ENCODE measurements around the gene CSKMT.
"Not testable (repeated sequence)": the region's sequence is repeated elsewhere in the genome, so short reads cannot be mapped to it uniquely, and the experiment has no call there.

The CSKMT gene, protein sequence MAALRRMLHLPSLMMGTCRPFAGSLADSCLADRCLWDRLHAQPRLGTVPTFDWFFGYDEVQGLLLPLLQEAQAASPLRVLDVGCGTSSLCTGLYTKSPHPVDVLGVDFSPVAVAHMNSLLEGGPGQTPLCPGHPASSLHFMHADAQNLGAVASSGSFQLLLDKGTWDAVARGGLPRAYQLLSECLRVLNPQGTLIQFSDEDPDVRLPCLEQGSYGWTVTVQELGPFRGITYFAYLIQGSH

DNA sequence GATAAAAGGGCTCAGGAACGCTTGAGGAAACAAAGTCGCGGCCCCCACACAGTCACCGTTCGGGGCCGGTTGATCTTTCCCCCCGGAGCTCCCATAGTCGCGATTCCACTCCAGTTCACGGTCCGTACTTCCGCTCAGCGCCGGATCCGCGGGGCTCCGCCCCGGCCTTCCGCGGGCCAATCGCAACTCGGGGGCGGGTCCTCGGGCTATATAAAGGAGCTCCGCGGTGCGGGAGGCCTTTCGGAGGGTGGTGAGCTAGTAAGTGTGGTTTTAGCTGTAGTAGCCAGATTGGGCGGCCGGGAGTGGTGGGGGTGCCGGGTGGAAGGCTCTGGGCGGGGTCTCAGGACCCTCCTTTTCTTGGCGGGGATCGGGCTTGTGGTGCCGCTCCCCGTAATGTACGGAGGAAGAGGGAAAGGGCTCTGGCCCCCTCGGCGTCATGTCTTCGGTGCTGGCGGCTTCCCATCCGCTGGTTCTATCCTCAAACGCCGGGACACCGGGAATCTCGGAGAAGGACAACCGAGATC is at the start of gene CSKMT, which contains the start of gene C11orf98:
Gene CSKMT, plus strand, starts transcription at position 238 of the 524 bp plus-strand sequence. CDS start 568 bp downstream, outside the sequence.
Gene C11orf98, minus strand, starts transcription at position 136 of the 524 bp plus-strand sequence. Its CDS starts 41 bp downstream, at position 95.
- DNase-seq (ENCODE audit: low read depth), result peak; percentile 80

DNA sequence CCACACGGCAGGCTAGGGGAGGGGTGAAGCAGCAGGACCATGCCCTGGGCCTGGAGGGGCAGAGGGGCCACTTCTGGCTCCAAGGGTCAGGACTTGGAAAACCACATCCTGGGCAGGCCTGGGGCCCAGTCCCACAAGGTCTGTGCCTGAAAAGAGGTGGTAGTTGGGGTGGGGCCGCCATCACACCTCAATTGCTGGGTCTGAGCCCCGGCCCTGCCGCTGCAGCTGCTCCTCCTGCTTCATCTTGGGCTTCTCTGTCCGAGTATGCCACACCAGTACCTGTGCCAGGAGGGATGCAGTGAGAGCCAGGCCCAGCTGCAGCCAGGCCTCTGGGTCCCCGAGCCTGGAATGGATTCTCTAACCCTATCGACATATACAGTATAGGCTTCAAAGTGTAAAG is 49.6 kb upstream of the CSKMT start:
- DNase-seq (ENCODE audit: low read depth), result no peak

DNA sequence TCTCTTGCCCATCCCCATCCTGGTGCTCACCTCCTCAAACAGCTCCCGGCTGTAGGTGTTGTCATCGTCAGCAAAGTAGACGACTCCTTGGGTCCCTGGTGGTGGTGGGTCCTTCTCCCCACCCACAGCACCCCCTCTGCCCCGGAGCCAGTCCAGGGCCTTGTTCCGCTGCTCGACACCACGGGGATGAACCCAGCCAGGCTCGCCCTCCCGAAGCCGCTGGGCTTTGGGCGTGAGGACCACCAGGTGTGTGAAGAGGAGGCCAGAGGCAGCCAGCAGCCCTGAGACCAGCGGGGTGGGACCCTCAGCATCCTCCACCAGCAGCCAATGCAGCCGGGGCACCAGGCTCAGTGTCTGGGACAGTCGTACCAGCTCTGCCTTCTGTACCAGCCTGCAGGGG is 48.2 kb upstream of the CSKMT start:
- not testable (repeated sequence) for DNase-seq (ENCODE audit: low read depth)

DNA sequence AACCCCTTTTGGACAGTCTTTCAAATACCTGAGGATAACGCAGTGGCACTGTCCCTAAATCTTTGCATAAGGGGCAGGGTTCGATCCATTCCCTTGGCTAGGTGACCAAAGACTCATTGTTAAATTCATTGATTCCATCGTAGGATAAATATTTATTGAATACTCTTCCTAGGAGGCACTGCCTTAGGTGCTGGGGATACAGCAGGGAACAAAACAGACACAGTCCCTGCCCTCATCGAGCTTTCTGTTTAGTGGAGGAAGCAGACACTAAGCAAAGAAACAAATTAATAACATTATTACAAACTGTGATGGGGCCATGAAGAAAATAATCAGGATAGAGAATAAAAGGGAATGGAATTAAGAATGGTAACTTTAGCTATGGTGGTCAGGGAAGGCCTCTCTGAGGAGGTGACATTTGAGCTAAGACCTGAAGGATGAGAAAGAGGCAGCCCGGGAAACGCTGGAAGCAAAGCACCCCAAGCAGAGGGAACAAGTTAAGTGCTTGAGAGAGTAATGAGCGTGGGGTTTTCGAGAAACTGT is 44.0 kb upstream of the CSKMT start:
- DNase-seq (ENCODE audit: low read depth), result no peak

DNA sequence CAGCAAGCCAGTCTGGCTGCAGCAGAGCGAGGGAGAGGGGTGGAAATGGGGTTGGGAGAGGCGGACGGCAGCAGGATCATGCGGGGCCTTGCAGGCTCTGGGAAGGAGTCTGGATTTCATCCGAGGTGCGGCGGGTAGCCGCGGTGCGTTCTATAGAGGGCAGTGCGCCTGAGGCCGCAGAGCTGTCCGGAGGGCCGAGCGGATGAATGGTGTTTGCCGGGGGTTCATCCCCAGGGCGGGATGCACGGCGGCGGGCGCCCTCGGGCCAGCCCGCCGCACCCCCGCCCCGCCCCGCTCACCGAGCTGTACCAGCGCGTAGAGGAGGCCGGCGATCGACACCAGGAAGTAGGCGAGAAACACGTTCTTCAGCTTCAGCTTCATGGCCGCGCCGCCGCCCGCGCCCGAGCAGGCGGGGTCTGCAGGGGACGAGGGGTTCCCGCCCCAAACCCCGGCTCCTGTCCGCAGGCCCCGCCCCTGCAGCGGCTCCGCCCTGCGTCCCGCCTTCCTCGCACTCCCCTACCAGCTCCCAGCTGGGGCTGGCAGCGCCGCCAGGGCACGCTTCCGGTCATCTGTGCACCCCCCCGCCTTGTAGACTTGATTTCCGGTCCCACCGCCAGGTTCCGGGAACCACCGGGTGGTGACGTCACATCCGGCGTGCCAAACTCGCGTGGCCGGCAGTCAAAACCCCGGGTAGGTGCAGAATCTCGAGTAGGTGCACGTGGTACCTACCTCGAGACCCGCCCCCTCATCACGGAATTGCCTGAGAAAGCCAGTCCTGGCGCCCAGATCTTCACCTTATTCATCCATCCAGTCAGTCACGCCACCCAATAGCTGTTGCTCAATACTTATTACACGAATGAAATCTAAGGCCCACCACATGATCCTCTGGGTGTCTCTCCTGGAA is 43.3 kb upstream of the CSKMT start, which contains the start of gene B3GAT3:
Gene B3GAT3, minus strand, starts transcription at position 420 of the 904 bp plus-strand sequence. Its CDS starts 39 bp downstream, at position 381.
- peak; percentile 95 for DNase-seq (ENCODE audit: low read depth)

DNA sequence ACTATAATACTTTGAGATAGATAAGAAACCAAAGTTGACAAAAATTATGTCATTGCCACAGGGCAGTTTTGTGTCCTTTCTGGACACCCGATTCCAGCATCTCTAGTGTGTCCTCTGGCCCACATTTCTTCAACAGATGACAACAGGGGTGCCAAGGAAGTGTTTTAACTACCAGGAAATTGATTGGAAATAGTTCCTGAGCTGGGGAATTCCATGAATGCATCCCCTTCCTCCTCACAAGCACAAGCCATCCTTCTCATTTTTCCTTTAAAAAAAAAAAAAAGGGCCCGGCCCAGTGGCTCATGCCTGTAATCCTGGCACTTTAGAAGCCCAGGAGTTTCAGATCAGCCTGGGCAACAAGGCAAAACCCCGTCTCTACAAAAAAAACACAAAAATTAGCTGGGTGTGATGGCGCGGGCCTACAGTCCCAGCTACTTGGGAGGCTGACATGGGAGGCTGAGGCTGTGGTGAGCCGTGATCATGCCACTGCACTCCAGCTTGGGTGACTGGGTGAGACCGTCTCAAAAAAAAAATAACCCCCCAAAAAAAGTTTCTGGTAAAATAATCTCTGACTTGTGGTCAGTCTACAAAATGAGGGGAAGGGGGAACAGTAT is 42.5 kb upstream of the CSKMT start:
- no peak for DNase-seq (ENCODE audit: low read depth)

DNA sequence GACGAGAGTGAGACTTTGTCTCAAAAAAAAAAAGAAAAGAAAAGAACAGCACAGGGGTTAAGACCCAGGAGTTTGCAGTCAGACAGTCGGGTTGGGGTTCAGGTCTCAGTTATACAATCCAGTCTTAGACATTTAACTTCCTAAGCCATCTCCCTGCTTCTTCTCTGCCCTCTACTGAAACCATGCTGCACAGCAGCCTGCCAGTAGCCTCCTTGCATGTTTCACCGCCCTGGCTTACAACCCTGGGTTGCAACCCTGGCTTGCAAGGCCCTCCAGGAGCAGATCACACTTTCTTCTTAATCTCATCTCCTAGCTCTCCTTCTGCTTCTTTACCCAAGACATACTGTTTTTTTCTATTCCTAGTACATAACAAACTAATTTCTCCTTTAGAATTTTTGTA is 37.4 kb upstream of the CSKMT start:
- no peak for DNase-seq (ENCODE audit: low read depth)

DNA sequence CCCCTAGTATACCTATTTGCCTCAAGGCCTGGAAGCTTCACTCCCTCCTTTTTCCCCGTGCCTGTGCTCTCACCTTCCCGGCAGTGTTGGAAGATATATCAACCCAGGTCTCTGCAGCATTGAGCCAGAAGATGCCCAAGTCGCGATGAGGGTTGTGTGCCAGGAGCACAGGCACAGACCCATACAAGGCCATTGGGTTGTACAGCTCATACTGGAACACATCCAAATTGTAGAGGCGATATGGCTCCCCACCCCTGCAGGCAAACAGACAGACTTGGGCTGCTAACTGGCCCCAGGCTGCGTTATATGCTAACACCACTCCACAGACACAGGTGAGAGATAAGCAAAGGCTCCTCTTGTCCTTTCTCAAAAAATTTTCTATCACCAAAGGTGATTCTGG is 32.6 kb upstream of the CSKMT start:
- DNase-seq (ENCODE audit: low read depth), result no peak

DNA sequence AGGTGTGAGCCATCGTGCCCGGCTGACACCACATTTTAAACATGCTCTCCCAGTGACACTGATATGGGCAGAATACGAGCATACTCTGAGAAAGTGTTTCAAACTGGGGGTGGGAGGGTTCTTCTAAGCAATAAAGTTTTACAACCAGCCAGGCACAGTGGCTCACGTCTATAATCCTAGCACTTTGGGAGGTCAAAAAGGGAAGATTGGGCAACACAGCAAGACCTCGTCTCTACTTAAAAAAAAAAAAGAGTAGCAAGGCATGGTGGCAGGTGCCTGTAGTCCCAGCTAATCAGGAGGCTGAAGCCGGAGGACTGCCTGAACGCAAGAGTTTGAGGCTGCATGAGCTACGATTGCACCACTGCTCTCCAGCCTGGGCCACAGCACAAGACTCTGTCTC is 20.9 kb upstream of the CSKMT start:
- no peak for DNase-seq (ENCODE audit: low read depth)

DNA sequence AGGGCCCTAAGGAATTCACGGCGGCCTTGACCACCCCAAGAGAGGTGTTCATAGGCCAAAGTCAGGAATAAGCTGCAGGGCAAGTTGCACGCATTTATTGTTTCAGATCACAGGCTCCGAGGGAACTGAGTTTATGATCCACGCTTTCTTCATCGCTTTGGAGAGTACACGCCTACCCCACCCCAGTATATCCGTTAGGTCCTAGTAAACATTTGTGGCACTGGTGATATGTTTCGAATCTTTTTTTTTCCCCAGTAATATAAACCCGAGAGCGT is 19.5 kb upstream of the CSKMT start:
- DNase-seq (ENCODE audit: low read depth), result no peak

DNA sequence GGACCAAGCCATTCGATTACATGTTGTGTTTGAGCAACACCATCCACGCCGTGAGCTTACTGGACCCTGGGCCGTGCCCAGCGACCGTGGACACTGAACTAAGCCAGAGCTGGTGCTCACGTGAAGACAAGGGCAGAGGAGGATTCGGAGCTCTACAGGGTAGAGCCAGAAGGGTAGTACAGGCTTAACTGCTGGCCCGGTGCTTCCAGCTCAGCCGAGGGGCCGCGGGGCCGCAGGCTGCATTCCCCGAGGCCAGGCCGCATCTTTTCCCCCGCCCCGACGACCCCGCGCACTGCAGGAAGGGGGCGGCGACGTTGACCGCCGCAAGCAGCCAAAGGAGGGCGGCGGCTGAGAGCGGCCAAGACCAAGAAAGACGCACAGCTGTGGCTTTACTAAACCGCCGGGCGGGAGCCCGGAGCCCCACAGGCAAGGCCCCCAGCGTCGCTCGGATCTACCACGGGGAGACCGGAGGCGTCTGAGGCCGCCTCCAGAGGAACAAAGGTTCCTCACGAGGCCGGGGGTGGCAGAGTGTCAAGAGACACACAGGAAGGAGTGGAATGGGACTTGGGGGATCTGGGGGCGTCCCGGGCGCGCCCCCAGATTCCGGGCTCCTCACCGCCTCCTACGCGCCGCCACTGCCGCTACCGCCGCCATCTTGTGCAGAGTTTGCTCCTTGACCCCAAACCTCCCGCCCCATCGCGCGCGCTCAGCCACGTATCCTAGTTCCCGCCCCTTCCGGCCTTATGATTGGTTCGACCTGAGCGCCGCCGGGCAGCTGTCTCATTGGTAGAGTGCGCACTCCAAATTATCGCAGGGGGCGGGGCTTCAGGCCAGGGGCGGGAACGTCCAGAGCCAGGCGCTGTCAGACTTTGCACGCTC is 18.9 kb upstream of the CSKMT start, which contains the start of gene GANAB:
Gene GANAB, minus strand, starts transcription at position 668 of the 879 bp plus-strand sequence. Its CDS starts 14 bp downstream, at position 654.
- peak; percentile 86 for DNase-seq (ENCODE audit: low read depth)

DNA sequence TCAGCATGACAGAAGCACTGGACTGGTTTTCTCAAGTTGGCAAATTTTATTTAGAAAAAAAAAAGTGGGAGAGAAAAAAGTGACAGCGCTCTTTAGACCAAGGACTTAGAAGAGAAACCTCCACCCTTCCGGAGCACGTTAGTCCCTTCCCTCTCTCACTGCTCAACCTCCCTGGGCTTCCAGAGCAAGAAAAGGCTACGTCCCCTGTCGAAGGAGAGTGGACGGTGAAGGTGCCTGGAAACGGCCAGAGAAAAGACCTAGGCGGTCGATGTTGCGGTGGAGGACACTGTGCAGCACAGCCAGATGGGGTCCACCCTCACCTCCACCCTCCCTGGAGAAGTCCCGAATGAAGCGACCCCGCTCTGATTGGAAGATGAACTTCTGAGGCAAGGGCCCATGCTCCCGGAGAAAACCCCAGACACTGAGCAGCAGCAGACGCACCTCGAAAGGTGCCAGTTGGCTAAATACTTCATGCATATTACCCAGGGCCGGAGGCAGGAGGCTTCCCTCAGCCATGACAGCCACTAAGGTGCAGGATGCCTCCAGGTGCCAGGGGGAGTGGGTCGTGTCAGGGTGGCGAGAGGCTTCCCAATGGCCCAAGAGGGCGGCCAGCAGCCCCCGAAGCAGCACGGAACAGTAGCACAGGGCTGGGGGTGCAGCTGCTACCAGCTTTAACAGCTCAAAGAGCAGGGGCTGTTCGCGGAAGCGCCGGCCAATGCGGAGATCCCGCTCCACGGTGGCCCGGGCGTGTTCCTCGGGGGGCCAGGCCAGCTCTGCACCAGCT is 18.1 kb upstream of the CSKMT start:
- no peak for DNase-seq (ENCODE audit: low read depth)

DNA sequence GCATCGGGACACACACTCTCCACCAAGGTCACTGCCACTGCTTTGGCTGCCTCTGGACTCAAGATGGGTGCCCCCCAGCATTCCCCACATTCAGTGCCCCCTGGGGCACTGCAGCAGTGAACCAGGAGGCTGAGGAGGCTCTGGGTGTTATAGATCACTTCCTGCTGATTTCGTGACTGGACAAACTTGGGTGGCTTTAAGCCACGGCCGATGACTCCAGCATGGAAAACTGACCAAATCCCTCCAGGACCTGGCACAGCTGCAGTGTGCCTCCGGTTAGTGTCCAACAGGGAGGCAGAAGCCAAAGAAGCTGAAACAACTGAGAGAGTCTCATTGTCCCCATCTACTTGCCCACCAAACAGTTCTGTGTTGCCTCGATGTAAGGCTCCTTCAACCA is 17.5 kb upstream of the CSKMT start:
- no peak for DNase-seq (ENCODE audit: low read depth)

DNA sequence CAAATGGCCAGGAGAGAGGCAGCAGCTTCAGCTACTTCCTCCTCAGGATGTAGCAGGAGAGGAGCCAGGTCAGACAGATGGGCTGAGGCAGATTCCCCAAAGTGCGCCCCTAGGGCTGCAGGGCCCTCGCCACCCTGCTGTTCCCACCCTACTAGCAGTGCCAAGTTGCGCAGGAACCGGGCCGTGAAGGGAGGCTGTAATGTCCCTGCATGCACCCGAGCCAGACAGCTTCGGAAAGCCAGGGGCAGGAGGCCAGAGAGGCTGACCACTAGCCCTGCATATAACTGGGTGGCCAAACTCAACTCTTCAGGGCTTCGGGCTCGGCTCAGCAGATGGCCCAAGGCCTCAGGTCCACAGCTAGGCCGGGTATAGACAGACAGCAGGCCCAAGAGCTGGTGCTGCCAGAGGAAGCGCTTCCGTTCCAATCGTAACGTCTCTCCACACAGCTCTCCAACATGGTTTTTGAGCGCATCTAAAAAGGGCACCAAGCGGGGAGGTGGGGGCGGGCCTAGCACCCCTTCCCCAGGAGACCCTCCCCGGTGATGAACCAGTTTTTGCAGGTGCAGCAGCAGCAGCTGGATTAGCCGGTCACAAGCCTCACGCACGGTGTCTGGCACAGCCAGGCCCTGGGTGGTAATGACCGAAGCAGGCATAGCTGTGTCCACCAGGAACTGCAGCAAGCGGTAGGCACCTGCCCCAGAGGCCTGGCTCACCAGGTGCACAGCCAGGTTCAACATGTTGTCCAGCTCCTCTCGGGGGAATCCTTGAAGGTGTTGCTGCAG is 16.7 kb upstream of the CSKMT start:
- DNase-seq (ENCODE audit: low read depth), result no peak

DNA sequence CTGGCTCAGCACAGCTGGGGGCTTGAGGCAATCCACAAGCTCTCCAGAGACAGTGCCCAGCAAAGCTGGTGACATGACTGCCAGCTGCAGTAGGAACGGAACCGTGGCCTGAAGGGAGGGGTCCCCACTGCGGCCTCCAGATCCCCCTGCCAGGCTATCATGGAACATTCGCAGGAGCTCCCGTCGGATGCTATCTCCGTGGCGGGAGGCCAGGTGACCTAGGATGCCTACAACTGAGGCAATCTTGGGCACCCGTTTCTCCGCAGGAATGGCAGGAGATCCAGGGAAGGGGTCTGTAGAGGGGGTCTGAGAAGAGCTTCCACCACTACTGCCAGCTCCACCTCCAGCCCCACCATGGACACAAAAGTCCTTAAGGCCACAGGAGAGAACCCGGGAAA is 16.1 kb upstream of the CSKMT start:
- no peak for DNase-seq (ENCODE audit: low read depth)

DNA sequence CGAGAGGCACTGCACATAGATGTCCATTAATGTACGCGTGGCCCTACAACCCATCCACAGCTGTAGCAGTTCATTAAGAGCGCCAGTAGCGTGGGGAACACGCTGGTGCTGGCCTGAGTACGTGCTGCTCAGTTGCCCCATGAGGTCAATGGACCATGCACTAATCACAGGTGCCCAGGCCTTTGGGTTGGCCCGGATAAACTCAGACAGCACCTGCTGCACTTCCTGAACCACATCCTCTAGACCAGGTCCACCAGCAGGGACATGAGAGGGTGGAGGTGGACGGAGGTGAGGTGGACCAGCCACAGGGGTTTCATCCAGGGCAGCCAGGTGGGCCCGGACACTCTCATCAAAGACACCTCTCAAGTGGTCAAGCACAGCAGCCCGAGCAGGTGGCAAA is 15.6 kb upstream of the CSKMT start:
- no peak for DNase-seq (ENCODE audit: low read depth)

DNA sequence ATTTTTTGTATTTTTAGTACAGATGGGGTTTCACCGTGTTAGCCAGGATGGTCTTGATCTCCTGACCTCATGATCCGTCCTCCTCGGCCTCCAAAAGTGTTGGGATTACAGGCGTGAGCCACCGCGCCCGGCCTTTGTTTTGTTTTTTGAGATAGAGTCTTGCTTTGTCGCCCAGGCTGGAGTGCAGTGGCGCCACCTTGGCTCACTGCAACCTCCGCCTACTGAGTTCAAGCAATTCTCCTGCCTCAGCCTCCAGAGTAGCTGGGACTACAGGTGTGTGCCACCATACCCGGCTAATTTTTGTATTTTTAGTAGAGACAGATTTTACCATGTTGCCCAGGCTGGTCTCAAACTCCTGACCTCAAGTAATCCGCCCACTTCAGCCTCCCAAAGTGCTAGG is 14.8 kb upstream of the CSKMT start:
- not testable (repeated sequence) for DNase-seq (ENCODE audit: low read depth)

DNA sequence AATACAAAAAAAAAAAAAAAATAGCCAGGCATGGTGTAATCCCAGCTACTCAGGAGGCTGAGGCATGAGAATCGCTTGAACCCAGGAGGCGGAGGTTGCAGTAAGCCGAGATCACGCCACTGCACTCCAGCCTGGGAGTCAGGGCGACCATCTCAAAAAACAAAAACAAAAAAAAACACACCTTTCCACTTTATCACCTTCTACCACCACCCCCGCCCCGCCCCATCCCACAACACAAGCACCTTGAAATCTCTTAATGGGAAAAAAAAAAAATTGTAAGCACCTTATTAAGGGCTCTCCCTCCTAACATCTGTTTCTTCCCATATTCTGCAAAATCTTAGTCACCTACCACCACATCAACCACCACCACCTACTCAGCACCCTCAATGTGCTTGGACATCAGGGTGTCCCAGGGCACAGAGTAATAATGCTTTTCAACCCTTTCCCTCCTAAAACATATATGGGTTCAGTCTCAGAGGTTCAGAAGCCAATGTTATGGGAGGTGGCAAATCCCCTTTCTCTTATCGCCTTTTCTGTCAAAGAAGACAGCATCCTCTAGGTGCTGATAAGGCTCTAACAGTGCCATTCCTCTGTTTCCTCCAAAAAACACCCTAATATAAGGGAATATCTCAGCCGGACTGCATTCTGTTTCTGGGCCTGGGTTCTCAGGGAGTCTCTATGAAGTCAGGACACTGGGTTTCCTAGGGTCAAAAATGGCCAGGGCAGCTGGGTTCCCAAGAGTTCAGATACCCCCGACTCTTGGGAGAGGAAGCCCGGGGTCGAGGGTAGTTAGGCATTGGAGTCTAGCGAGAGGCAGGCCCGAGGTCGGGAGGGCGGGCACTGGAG is 12.7 kb upstream of the CSKMT start:
- DNase-seq (ENCODE audit: low read depth), result no peak

DNA sequence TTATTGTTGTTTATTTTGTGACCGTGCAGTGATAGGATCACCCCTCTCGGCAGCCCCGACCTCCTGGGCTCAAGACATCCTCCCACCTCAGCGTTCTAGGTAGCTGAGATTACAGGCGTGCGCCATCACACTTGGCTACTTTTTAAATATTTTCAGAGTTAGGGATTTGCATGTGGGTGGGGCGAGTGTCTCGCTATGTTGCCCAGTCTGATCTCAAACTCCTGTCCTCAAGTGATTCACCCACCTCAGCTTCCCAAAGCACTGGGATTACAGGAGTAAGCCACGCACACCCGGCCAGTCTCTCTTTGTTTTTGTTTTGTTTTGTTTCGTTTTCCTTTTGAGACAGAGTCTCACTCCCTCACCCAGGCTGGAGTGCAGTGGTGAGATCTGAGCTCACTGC is 10.8 kb upstream of the CSKMT start:
- DNase-seq (ENCODE audit: low read depth), result no peak

Measured in HS-5 (cell line).